HepG2 (cell line): Measurements from ENCODE around the gene SNF8. TPM values are rescaled to one million over a fixed set of nuclear protein-coding genes. Genes with fewer than 3 reads are reported as not detected.

Experiments
- AKNA ChIP-seq: sonication (generic); formaldehyde crosslinking; IDR thresholded peaks from 2 replicates; pipeline ENCODE4 v1.4.0; 2020; ENCODE audit warnings: missing genetic modification reagents, borderline replicate concordance
- FLYWCH1 ChIP-seq: sonication (generic); formaldehyde crosslinking; IDR thresholded peaks from 2 replicates; pipeline ENCODE4 v1.8.1; 2023; ENCODE audit warnings: mild to moderate bottlenecking, missing genetic modification reagents
- GTF3A ChIP-seq: sonication (generic); formaldehyde crosslinking; conservative IDR thresholded peaks from 2 replicates; pipeline ENCODE4 v1.4.0; 2020; ENCODE audit warnings: mild to moderate bottlenecking, missing genetic modification reagents
- HNRNPLL ChIP-seq: fragments of 200-400 bp; formaldehyde crosslinking; IDR thresholded peaks from 2 replicates; pipeline ENCODE4 v1.6.1; 2017; ENCODE audit warnings: mild to moderate bottlenecking, low read depth, low read length; ENCODE audit not compliant: poor library complexity, severe bottlenecking
- NR0B2 ChIP-seq: sonication (generic); formaldehyde crosslinking; IDR thresholded peaks from 2 replicates; pipeline ENCODE4 v1.4.0; 2020; ENCODE audit warnings: mild to moderate bottlenecking, missing genetic modification reagents
- NRL ChIP-seq: sonication (generic); formaldehyde crosslinking; IDR thresholded peaks from 2 replicates; pipeline ENCODE4 v1.5.0; 2020; ENCODE audit warnings: missing genetic modification reagents, mild to moderate bottlenecking, moderate library complexity, borderline replicate concordance
- SRSF4 ChIP-seq: fragments of 200-400 bp; formaldehyde crosslinking; IDR thresholded peaks from one replicate; pipeline ENCODE4 v1.6.1; 2018; ENCODE audit warnings: mild to moderate bottlenecking, low read depth, low read length, moderate library complexity; ENCODE audit not compliant: poor library complexity, severe bottlenecking
- ZNF382 ChIP-seq: sonication (generic); formaldehyde crosslinking; IDR thresholded peaks from 2 replicates; pipeline ENCODE4 v1.5.0; 2020; ENCODE audit warnings: missing genetic modification reagents, mild to moderate bottlenecking, borderline replicate concordance
- ZNF512 ChIP-seq: sonication (generic); formaldehyde crosslinking; IDR thresholded peaks from 2 replicates; pipeline ENCODE4 v1.4.0; 2020; ENCODE audit warnings: mild to moderate bottlenecking, missing genetic modification reagents
- ZNF704 ChIP-seq: sonication (generic); formaldehyde crosslinking; IDR thresholded peaks from 2 replicates; pipeline ENCODE4 v1.8.1; 2023; ENCODE audit warnings: mild to moderate bottlenecking, inconsistent platforms, moderate library complexity, missing genetic modification reagents, borderline replicate concordance
- polyA plus RNA-seq, 8 experiments: library from polyadenylated mRNA; depleted of rRNA in 3 of 8; stranded (reverse) in 7 of 8; unstranded in 1 of 8; fragments of >200 nt; fragmentation: Illumina TruSeq in 4 of 8; extraction: Trizol in 4 of 8; gene quantifications; 2 replicates each; pipeline versions ENCODE4 v1.2.1 to v1.2.3, GENCODE V29; 2011 to 2016; ENCODE audit warnings: low read depth in 4 of 8, missing spikeins in 1 of 8, mixed read lengths in 1 of 8; ENCODE audit not compliant: insufficient read depth in 1 of 8
- total RNA-seq, 5 experiments: library from RNA; depleted of rRNA; stranded (reverse); fragments of >200 nt; fragmentation: Illumina TruSeq; extraction: Trizol; gene quantifications; 2 replicates each; pipeline ENCODE4 v1.2.3, GENCODE V29; 2016; ENCODE audit warnings: low read depth in 1 of 5
- TF ChIP-seq, protein P1 (sequence below): sonication (generic); formaldehyde crosslinking; IDR thresholded peaks from 2 replicates; pipeline ENCODE4 v1.4.0; 2020; ENCODE audit warnings: missing genetic modification reagents
- TF ChIP-seq, protein P2 (sequence below): fragments of 450-650 bp; IDR thresholded peaks from 2 replicates; pipeline ENCODE4 v1.6.1; 2017; ENCODE audit warnings: mild to moderate bottlenecking

Gene SNF8
- total and polyA plus RNA-seq, 2 of the 13 experiments (the other 11 are each of a cell fraction or from before 2014, with no cell fraction given): 114 to 153 TPM

- TF ChIP-seq, protein P1, sequence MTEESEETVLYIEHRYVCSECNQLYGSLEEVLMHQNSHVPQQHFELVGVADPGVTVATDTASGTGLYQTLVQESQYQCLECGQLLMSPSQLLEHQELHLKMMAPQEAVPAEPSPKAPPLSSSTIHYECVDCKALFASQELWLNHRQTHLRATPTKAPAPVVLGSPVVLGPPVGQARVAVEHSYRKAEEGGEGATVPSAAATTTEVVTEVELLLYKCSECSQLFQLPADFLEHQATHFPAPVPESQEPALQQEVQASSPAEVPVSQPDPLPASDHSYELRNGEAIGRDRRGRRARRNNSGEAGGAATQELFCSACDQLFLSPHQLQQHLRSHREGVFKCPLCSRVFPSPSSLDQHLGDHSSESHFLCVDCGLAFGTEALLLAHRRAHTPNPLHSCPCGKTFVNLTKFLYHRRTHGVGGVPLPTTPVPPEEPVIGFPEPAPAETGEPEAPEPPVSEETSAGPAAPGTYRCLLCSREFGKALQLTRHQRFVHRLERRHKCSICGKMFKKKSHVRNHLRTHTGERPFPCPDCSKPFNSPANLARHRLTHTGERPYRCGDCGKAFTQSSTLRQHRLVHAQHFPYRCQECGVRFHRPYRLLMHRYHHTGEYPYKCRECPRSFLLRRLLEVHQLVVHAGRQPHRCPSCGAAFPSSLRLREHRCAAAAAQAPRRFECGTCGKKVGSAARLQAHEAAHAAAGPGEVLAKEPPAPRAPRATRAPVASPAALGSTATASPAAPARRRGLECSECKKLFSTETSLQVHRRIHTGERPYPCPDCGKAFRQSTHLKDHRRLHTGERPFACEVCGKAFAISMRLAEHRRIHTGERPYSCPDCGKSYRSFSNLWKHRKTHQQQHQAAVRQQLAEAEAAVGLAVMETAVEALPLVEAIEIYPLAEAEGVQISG (CRISPR knock-in tag): 0 out of 2 replicates have a peak, but pooled peaks have one; percentile 12
- no peak for TF ChIP-seq ZNF382
- TF ChIP-seq NR0B2 (CRISPR knock-in tag): no peak
- TF ChIP-seq GTF3A (CRISPR knock-in tag): no peak
- no peak for TF ChIP-seq SRSF4
- TF ChIP-seq NRL (CRISPR knock-in tag): peak; percentile 69; the same call in 1 of the 2 replicates
- TF ChIP-seq HNRNPLL: no peak
- TF ChIP-seq ZNF704 (CRISPR knock-in tag): no peak
- TF ChIP-seq ZNF512: peak; percentile 41; the same call in 1 of the 2 replicates
- TF ChIP-seq FLYWCH1 (CRISPR knock-in tag): no peak
- TF ChIP-seq AKNA: no peak
- TF ChIP-seq, protein P2, sequence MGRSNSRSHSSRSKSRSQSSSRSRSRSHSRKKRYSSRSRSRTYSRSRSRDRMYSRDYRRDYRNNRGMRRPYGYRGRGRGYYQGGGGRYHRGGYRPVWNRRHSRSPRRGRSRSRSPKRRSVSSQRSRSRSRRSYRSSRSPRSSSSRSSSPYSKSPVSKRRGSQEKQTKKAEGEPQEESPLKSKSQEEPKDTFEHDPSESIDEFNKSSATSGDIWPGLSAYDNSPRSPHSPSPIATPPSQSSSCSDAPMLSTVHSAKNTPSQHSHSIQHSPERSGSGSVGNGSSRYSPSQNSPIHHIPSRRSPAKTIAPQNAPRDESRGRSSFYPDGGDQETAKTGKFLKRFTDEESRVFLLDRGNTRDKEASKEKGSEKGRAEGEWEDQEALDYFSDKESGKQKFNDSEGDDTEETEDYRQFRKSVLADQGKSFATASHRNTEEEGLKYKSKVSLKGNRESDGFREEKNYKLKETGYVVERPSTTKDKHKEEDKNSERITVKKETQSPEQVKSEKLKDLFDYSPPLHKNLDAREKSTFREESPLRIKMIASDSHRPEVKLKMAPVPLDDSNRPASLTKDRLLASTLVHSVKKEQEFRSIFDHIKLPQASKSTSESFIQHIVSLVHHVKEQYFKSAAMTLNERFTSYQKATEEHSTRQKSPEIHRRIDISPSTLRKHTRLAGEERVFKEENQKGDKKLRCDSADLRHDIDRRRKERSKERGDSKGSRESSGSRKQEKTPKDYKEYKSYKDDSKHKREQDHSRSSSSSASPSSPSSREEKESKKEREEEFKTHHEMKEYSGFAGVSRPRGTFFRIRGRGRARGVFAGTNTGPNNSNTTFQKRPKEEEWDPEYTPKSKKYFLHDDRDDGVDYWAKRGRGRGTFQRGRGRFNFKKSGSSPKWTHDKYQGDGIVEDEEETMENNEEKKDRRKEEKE: no peak
These were observed 16.3 kb upstream of the SNF8 start (continued) for GRCh38 chr17:48960834-48961515.
